DND-41 (cell line): ENCODE results near the gene DPF3.

Source experiments
- ATAC-seq: fragments of 200-7000 bp; cut with Tn5 transposase; 3 replicates; pipeline ENCODE4 v1.9.1; 2021; ENCODE audit warnings: low read depth; ENCODE audit not compliant: insufficient read depth
- DNase-seq: peaks from one replicate; pipeline ENCODE4 v3.0.0-alpha.2; 2020
- H2AFZ ChIP-seq: 2 replicates; pipeline ENCODE4 v1.6.0; 2012; ENCODE audit warnings: low read depth, low read length
- H3K27ac ChIP-seq: 2 replicates; pipeline ENCODE4 v1.5.1; 2012; ENCODE audit warnings: low read length, inconsistent platforms
- H3K27me3 ChIP-seq: fragments of 200-600 bp; sonication (generic); 2 replicates; pipeline ENCODE4 v1.6.0; 2012; ENCODE audit warnings: low read length, mild to moderate bottlenecking, inconsistent platforms; ENCODE audit not compliant: insufficient read depth, poor library complexity
- H3K36me3 ChIP-seq: 2 replicates; pipeline ENCODE4 v1.5.1; 2012; ENCODE audit warnings: low read length, inconsistent platforms; ENCODE audit not compliant: insufficient read depth
- H3K4me1 ChIP-seq: 2 replicates; pipeline ENCODE4 v1.5.1; 2012; ENCODE audit warnings: mild to moderate bottlenecking, low read length; ENCODE audit not compliant: insufficient read depth
- H3K4me2 ChIP-seq: 2 replicates; pipeline ENCODE4 v1.6.0; 2012; ENCODE audit warnings: mild to moderate bottlenecking, moderate library complexity, low read length, inconsistent platforms; ENCODE audit not compliant: insufficient read depth
- H3K4me3 ChIP-seq, 2 experiments: fragments of 200-600 bp in 1 of 2; shearing (Covaris generic) in 1 of 2; 2 replicates each; pipeline ENCODE4 v1.5.1; 2012 to 2016; ENCODE audit warnings: inconsistent platforms in 2 of 2, low read length in 2 of 2, mild to moderate bottlenecking in 2 of 2, low read depth in 1 of 2, moderate library complexity in 1 of 2
- H3K79me2 ChIP-seq: 2 replicates; pipeline ENCODE4 v1.6.0; 2012; ENCODE audit warnings: low read length, inconsistent platforms; ENCODE audit not compliant: insufficient read depth
- H3K9ac ChIP-seq: 2 replicates; pipeline ENCODE4 v1.6.0; 2012; ENCODE audit warnings: low read depth, mild to moderate bottlenecking, inconsistent platforms, low read length, moderate library complexity
- H3K9me3 ChIP-seq: 2 replicates; pipeline ENCODE4 v1.5.1; 2012; ENCODE audit warnings: low read length, moderate library complexity, mild to moderate bottlenecking, inconsistent platforms; ENCODE audit not compliant: insufficient read depth, severe bottlenecking
- H4K20me1 ChIP-seq: 2 replicates; pipeline ENCODE4 v1.6.0; 2012; ENCODE audit warnings: low read length; ENCODE audit not compliant: insufficient read depth
- EZH2 ChIP-seq: IDR thresholded peaks from 3 replicates; pipeline ENCODE4 v1.6.1; 2012; ENCODE audit warnings: borderline replicate concordance, low read depth, mild to moderate bottlenecking, moderate library complexity, low read length, inconsistent platforms; ENCODE audit not compliant: severe bottlenecking
- TF ChIP-seq, protein P1 (sequence below): IDR thresholded peaks from 2 replicates; pipeline ENCODE4 v1.5.1; 2012; ENCODE audit warnings: borderline replicate concordance, low read length, moderate library complexity, mild to moderate bottlenecking; ENCODE audit not compliant: poor library complexity, severe bottlenecking; ENCODE audit errors: extremely low read depth

The DPF3 gene

DNA sequence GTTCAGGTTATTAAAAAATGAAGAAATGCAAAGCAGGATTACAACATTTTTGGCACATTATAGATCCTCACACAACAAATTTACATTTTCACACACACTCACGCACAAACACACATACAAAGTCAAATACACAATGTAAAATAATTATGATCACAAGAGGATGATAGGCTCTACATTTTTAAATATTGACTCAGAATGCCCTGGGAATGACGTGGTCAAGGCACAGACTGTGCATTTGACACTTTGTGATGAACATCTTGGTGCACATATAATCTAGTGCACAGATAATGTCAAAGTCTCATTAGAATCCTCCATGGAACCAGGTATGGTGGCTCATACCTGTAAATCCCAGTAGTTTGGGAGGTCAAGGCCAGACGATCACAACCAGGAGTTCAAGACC is 49.4 kb downstream of the DPF3 start:
- no peak for ATAC-seq
- no peak overlapping the region for H3K4me2 ChIP-seq

DNA sequence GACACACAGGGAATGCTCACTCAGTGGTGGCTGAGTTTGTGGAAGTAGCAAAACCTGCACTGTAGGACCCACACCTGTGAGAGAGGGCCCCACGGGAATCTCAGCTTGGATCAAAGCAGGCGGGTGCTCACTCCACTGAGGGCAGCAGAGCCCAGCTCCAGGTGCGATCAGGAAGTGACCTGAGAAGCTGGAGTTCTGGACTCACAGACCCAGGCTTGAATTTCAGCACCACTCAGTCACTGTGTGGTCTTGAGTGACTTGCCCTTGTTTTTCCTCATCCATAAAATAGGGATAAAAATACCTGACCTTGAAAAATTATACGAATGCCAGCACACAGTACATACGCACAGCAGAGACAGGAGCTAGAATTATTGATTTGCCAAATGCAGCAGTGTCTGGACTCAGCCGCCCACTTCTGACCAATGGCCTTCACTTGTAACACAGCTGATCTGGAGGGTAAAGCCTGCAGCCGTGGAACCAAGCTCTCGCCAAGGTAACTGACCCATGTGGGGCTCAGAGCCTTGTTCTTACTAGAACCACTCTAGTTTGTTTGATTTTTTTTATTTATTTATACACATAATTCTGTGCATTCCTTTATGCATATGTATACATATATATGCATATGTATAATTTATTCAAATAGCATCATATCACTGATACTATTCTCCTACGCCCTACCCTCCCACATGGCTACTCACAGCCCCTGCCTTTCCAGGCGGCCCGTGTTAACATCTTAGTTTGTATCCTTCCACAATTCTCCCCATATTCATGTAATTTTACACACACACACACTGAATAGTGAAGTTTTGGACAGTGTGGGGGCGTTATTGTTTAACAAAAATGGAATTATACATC is 53.9 kb downstream of the DPF3 start:
- Histone ChIP-seq H3K27me3 (no peaks in the 10 kb centered on the region), H2AFZ (no peak overlapping the region), H4K20me1 (peaks cover 3% of the 10 kb centered on the region; the same call in 1 of the 2 replicates), H3K4me2 (no peak overlapping the region), H3K9me3 (no peaks in the 10 kb centered on the region), H3K27ac (no peak overlapping the region), H3K4me1 (no peaks in the 10 kb centered on the region), H3K4me3 (no peak overlapping the region), H3K79me2 (no peaks in the 10 kb centered on the region), H3K9ac (no peak overlapping the region), H3K36me3 (no peaks in the 10 kb centered on the region)
- ATAC-seq (no peak), DNase-seq (no peak)
- no peak for TF ChIP-seq EZH2
- TF ChIP-seq, protein P1, sequence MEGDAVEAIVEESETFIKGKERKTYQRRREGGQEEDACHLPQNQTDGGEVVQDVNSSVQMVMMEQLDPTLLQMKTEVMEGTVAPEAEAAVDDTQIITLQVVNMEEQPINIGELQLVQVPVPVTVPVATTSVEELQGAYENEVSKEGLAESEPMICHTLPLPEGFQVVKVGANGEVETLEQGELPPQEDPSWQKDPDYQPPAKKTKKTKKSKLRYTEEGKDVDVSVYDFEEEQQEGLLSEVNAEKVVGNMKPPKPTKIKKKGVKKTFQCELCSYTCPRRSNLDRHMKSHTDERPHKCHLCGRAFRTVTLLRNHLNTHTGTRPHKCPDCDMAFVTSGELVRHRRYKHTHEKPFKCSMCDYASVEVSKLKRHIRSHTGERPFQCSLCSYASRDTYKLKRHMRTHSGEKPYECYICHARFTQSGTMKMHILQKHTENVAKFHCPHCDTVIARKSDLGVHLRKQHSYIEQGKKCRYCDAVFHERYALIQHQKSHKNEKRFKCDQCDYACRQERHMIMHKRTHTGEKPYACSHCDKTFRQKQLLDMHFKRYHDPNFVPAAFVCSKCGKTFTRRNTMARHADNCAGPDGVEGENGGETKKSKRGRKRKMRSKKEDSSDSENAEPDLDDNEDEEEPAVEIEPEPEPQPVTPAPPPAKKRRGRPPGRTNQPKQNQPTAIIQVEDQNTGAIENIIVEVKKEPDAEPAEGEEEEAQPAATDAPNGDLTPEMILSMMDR: no peak

More for the DNA sequence above, 49.4 kb downstream of the DPF3 start:
- Histone ChIP-seq H3K36me3 (no peaks in the 10 kb centered on the region), H3K4me1 (no peaks in the 10 kb centered on the region), H3K4me3 (no peak overlapping the region), H3K9ac (no peak overlapping the region), H4K20me1 (no peaks in the 10 kb centered on the region), H3K27me3 (no peaks in the 10 kb centered on the region), H3K79me2 (no peaks in the 10 kb centered on the region), H3K9me3 (no peaks in the 10 kb centered on the region), H3K27ac (no peak overlapping the region), H2AFZ (no peak overlapping the region)
- DNase-seq: no peak
- no peak for TF ChIP-seq EZH2
- TF ChIP-seq, protein P1: no peak

DNA sequence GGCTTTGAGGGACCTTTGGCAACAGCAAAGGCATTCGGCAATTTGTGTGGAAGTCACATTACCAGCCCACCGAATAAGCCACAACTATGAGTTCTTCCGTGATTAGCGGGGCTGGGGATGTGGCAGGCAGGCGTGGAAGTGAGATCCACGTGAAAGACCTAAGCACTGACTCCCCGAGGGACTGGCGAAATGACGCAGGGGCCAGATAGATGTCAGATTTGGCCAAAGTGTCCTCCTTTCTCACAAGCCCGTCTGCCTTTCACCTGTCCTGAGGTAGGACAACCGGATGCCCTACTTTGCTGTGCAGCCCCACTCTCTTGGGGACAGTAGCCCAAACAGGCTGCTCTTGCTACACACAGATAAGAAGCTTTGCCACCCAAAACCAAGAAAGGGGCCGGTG is 54.5 kb downstream of the DPF3 start:
- H4K20me1 ChIP-seq: peaks cover 3% of the 10 kb centered on the region; the same call in 1 of the 2 replicates
- no peak overlapping the region for H2AFZ ChIP-seq
- H3K4me1 ChIP-seq: no peaks in the 10 kb centered on the region
- ATAC-seq: no peak
- no peak for DNase-seq
- no peak overlapping the region for H3K4me2 ChIP-seq
- H3K9ac ChIP-seq: no peak overlapping the region
- H3K27ac ChIP-seq: no peak overlapping the region
- H3K9me3 ChIP-seq: no peaks in the 10 kb centered on the region
- no peaks in the 10 kb centered on the region for H3K27me3 ChIP-seq
- TF ChIP-seq EZH2: no peak
- TF ChIP-seq, protein P1: no peak
- H3K4me3 ChIP-seq: no peak overlapping the region
- H3K79me2 ChIP-seq: no peaks in the 10 kb centered on the region
- H3K36me3 ChIP-seq: no peaks in the 10 kb centered on the region
